ENCODE results near the gene CDHR3. TPM values are rescaled to one million over a fixed set of nuclear protein-coding genes. Genes with fewer than 3 reads are reported as not detected.
"Not testable (repeated sequence)": the region's sequence is repeated elsewhere in the genome, so short reads cannot be mapped to it uniquely, and the experiment has no call there.

The CDHR3 gene
- total RNA-seq, 2 experiments from 2014 or later = 0.57 to 0.85 TPM

- no peaks in the 10 kb centered on the region for H3K4me1 Mint-ChIP-seq (ENCODE audit: low read depth)
- H3K27me3 Mint-ChIP-seq = peaks cover 2% of the 10 kb centered on the region
- ChIA-PET CTCF (interaction anchor here (1.4 kb wide), 1 partner anchor 332 kb away, joined by 4 read pairs; no protein-coding TSS in a partner anchor), POLR2A (no interaction called here)
- no peaks in the 10 kb centered on the region for H3K9me3 Mint-ChIP-seq
- no peak overlapping the region for H3K4me3 Mint-ChIP-seq
- H3K27ac Mint-ChIP-seq = no peak overlapping the region
- intact Hi-C loops (cut with micrococcal nuclease) = no loop called here
- H3K36me3 Mint-ChIP-seq = no peaks in the 10 kb centered on the region
- no peak for DNase-seq
Observed at GRCh38 chr7:105989191-105989590, 26.1 kb downstream of the CDHR3 start.

- H3K36me3 Mint-ChIP-seq = no peaks in the 10 kb centered on the region
- no peak overlapping the region for H3K27ac Mint-ChIP-seq
- POLR2A ChIA-PET = no interaction called here
- no peak for DNase-seq
- no peaks in the 10 kb centered on the region for H3K4me1 Mint-ChIP-seq (ENCODE audit: low read depth)
- H3K27me3 Mint-ChIP-seq = peaks cover 2% of the 10 kb centered on the region
- intact Hi-C loops (cut with micrococcal nuclease) = no loop called here
- no peak overlapping the region for H3K4me3 Mint-ChIP-seq
- no peaks in the 10 kb centered on the region for H3K9me3 Mint-ChIP-seq
- CTCF ChIA-PET = interaction anchor here (1.4 kb wide), 1 partner anchor 332 kb away, joined by 4 read pairs; no protein-coding TSS in a partner anchor
Observed at GRCh38 chr7:105989686-105990085, 26.6 kb downstream of the CDHR3 start.

- ChIA-PET CTCF (interaction anchor here (1.4 kb wide), 1 partner anchor 333 kb away, joined by 4 read pairs; no protein-coding TSS in a partner anchor), POLR2A (no interaction called here)
- Mint-ChIP-seq H3K9me3 (no peaks in the 10 kb centered on the region), H3K4me3 (no peak overlapping the region), H3K27ac (no peak overlapping the region), H3K27me3 (peaks cover 2% of the 10 kb centered on the region), H3K4me1 (ENCODE audit: low read depth) (no peaks in the 10 kb centered on the region), H3K36me3 (no peaks in the 10 kb centered on the region)
- intact Hi-C loops (cut with micrococcal nuclease) = no loop called here
- DNase-seq = no peak
Observed at GRCh38 chr7:105990141-105990540, 27.1 kb downstream of the CDHR3 start.

- POLR2A ChIA-PET = no interaction called here
Observed at GRCh38 chr7:105990727-105991453, 27.8 kb downstream of the CDHR3 start.

GRCh38 chr7:105992905-105993304 is 29.8 kb downstream of the CDHR3 start:
- DNase-seq = no peak
- intact Hi-C loops (cut with micrococcal nuclease) = no loop called here
- Mint-ChIP-seq H3K27me3 (peaks cover 2% of the 10 kb centered on the region), H3K36me3 (no peaks in the 10 kb centered on the region), H3K4me1 (ENCODE audit: low read depth) (no peaks in the 10 kb centered on the region), H3K4me3 (no peak overlapping the region), H3K9me3 (no peaks in the 10 kb centered on the region), H3K27ac (no peak overlapping the region)
- POLR2A ChIA-PET = no interaction called here
- CTCF ChIA-PET = no interaction called here

More at GRCh38 chr7:105990727-105991453, 27.8 kb downstream of the CDHR3 start:
- Mint-ChIP-seq H3K27ac (no peak overlapping the region), H3K4me1 (ENCODE audit: low read depth) (no peaks in the 10 kb centered on the region), H3K27me3 (peaks cover 2% of the 10 kb centered on the region), H3K4me3 (no peak overlapping the region), H3K9me3 (no peaks in the 10 kb centered on the region), H3K36me3 (no peaks in the 10 kb centered on the region)
- no peak for DNase-seq
- CTCF ChIA-PET = no interaction called here
- intact Hi-C loops (cut with micrococcal nuclease) = no loop called here

GRCh38 chr7:105996860-105997737 is 34.0 kb downstream of the CDHR3 start:
- ChIA-PET POLR2A (no interaction called here), CTCF (no interaction called here)
- Mint-ChIP-seq H3K4me1 (ENCODE audit: low read depth) (no peaks in the 10 kb centered on the region), H3K4me3 (no peak overlapping the region), H3K36me3 (no peaks in the 10 kb centered on the region), H3K27ac (no peak overlapping the region), H3K9me3 (no peaks in the 10 kb centered on the region), H3K27me3 (peaks cover 2% of the 10 kb centered on the region)
- intact Hi-C loops (cut with micrococcal nuclease) = no loop called here
- no peak for DNase-seq

GRCh38 chr7:105999256-105999655 is 36.2 kb downstream of the CDHR3 start:
- intact Hi-C loops (cut with micrococcal nuclease) = no loop called here
- no peak overlapping the region for H3K27ac Mint-ChIP-seq
- no peak for DNase-seq
- H3K4me3 Mint-ChIP-seq = no peak overlapping the region
- no peaks in the 10 kb centered on the region for H3K27me3 Mint-ChIP-seq
- POLR2A ChIA-PET = interaction anchor here (0.9 kb wide), 1 partner anchor 118 kb away, joined by 3 read pairs; no protein-coding TSS in a partner anchor
- H3K4me1 Mint-ChIP-seq (ENCODE audit: low read depth) = no peaks in the 10 kb centered on the region
- no peaks in the 10 kb centered on the region for H3K36me3 Mint-ChIP-seq
- H3K9me3 Mint-ChIP-seq = no peaks in the 10 kb centered on the region
- CTCF ChIA-PET = interaction anchor here (1.0 to 1.6 kb wide), 2 partner anchors 11 to 234 kb away, joined by 3 read pairs; no protein-coding TSS in a partner anchor

GRCh38 chr7:106001196-106001595 is 38.1 kb downstream of the CDHR3 start:
- Mint-ChIP-seq H3K4me1 (ENCODE audit: low read depth) (no peaks in the 10 kb centered on the region), H3K27me3 (no peaks in the 10 kb centered on the region), H3K27ac (no peak overlapping the region), H3K36me3 (no peaks in the 10 kb centered on the region), H3K4me3 (no peak overlapping the region), H3K9me3 (peaks cover 8% of the 10 kb centered on the region)
- intact Hi-C loops (cut with micrococcal nuclease) = no loop called here
- CTCF ChIA-PET = no interaction called here
- DNase-seq = no peak
- POLR2A ChIA-PET = no interaction called here

- no peak for DNase-seq
- H3K27me3 Mint-ChIP-seq = no peaks in the 10 kb centered on the region
- H3K36me3 Mint-ChIP-seq = no peaks in the 10 kb centered on the region
- ChIA-PET CTCF (no interaction called here), POLR2A (no interaction called here)
- no peak overlapping the region for H3K27ac Mint-ChIP-seq
- no peak overlapping the region for H3K4me3 Mint-ChIP-seq
- H3K9me3 Mint-ChIP-seq = peaks cover 15% of the 10 kb centered on the region
- intact Hi-C loops (cut with micrococcal nuclease) = no loop called here
- no peaks in the 10 kb centered on the region for H3K4me1 Mint-ChIP-seq (ENCODE audit: low read depth)
Observed at GRCh38 chr7:106001886-106002285, 38.8 kb downstream of the CDHR3 start.

GRCh38 chr7:106003525-106004064 is 40.5 kb downstream of the CDHR3 start:
- Mint-ChIP-seq H3K4me1 (ENCODE audit: low read depth) (no peaks in the 10 kb centered on the region), H3K27me3 (no peaks in the 10 kb centered on the region), H3K9me3 (peaks cover 30% of the 10 kb centered on the region), H3K36me3 (peaks cover 8% of the 10 kb centered on the region), H3K4me3 (no peak overlapping the region), H3K27ac (no peak overlapping the region)
- ChIA-PET POLR2A (no interaction called here), CTCF (no interaction called here)
- intact Hi-C loops (cut with micrococcal nuclease) = no loop called here
- DNase-seq = no peak

GRCh38 chr7:106006906-106007305 is 43.8 kb downstream of the CDHR3 start:
- Mint-ChIP-seq H3K27ac (no peak overlapping the region), H3K36me3 (peaks cover 8% of the 10 kb centered on the region), H3K4me1 (ENCODE audit: low read depth) (peaks cover 15% of the 10 kb centered on the region), H3K9me3 (peaks cover 31% of the 10 kb centered on the region), H3K4me3 (no peak overlapping the region), H3K27me3 (peaks cover 2% of the 10 kb centered on the region)
- CTCF ChIA-PET = interaction anchor here (2.6 to 5.8 kb wide), 3 partner anchors 240 to 350 kb away, joined by 9 to 58 read pairs (median 12); no protein-coding TSS in a partner anchor
- DNase-seq = no peak
- intact Hi-C loops (cut with micrococcal nuclease) = no loop called here
- POLR2A ChIA-PET = no interaction called here

- POLR2A ChIA-PET, H3K27ac Mint-ChIP-seq, H3K27me3 Mint-ChIP-seq, H3K4me3 Mint-ChIP-seq, DNase-seq, H3K36me3 Mint-ChIP-seq: not testable (repeated sequence)
- CTCF ChIA-PET = interaction anchor here (1.2 to 5.8 kb wide), 10 partner anchors 15 to 355 kb away, joined by 3 to 58 read pairs (median 4); no protein-coding TSS in a partner anchor
- intact Hi-C loops (cut with micrococcal nuclease) = loop anchor here (2.0 kb wide), 1 partner anchor 131 kb away; the partner anchor contains the start of gene ATXN7L1
- H3K4me1 Mint-ChIP-seq (ENCODE audit: low read depth) = peaks cover 24% of the 10 kb centered on the region
- peaks cover 31% of the 10 kb centered on the region for H3K9me3 Mint-ChIP-seq
Observed at GRCh38 chr7:106007796-106008195, 44.7 kb downstream of the CDHR3 start.

All from activated CD4-positive, alpha-beta memory T cell treated with anti-CD3 and anti-CD28 coated beads for 36 hours (primary cell).